ENCODE data around the gene SENP2.
"Not testable (repeated sequence)": the region's sequence is repeated elsewhere in the genome, so short reads cannot be mapped to it uniquely, and the experiment has no call there.

- not testable (repeated sequence) for TF ChIP-seq CTCF (IDR thresholded peaks at IDR 0.05); EP300 (IDR thresholded peaks at IDR 0.05; ENCODE audit: borderline replicate concordance in 1 of 2, low read depth in 1 of 2, low read length in 1 of 2); RAD21 (IDR thresholded peaks at IDR 0.05; ENCODE audit: low read length); TEAD4 (IDR thresholded peaks at IDR 0.05; ENCODE audit: borderline replicate concordance, insufficient read depth); CHD2 (IDR thresholded peaks at IDR 0.05; ENCODE audit: low read length, partially characterized antibody); SMC3 (IDR thresholded peaks at IDR 0.05; ENCODE audit: low read depth, low read length); FOXM1 (IDR thresholded peaks at IDR 0.05; ENCODE audit: low read depth); ZBTB33 (IDR thresholded peaks at IDR 0.05; ENCODE audit: borderline replicate concordance, low read depth); FOXJ3 (CRISPR knock-in tag; IDR thresholded peaks at IDR 0.05); GATA2 (CRISPR knock-in tag; IDR thresholded peaks at IDR 0.05); POLR2AphosphoS5 (IDR thresholded peaks at IDR 0.05; ENCODE audit: low read depth, low read length); MAX (IDR thresholded peaks at IDR 0.05; ENCODE audit: low read depth); USF2 (IDR thresholded peaks at IDR 0.05; ENCODE audit: borderline replicate concordance, low read depth, low read length); USF1 (IDR thresholded peaks at IDR 0.05; ENCODE audit: borderline replicate concordance, low read depth)
These were observed 52.6 kb downstream of the SENP2 start for GRCh38 chr3:185638651-185639050.

Measured in SK-N-SH (cell line).